HFF-Myc (cell line): Measurements from ENCODE around the gene LRMDA.
A peak's percentile ranks its signal among the peaks of the same experiment; 100 is the strongest.

Experiments used
- DNase-seq: peaks from one replicate; pipeline ENCODE4 v3.0.0-alpha.2; 2011; ENCODE audit warnings: low read depth; ENCODE audit errors: extremely low read depth
- H3K4me3 ChIP-seq: replicated peaks from 2 replicates; pipeline ENCODE4 v1.5.1; 2011; ENCODE audit warnings: low read depth, mild to moderate bottlenecking, control low read depth, low read length
- CTCF ChIP-seq: IDR thresholded peaks from 2 replicates; pipeline ENCODE4 v1.5.1; 2012; ENCODE audit warnings: mild to moderate bottlenecking, low read depth, low read length, control low read depth; ENCODE audit errors: missing control alignments

Gene LRMDA

GRCh38 chr10:76251841-76252671, 820.6 kb downstream of the LRMDA start:
- H3K4me3 ChIP-seq, result no peak overlapping the region
- TF ChIP-seq CTCF, result no peak
- DNase-seq, result peak; percentile 88

GRCh38 chr10:76252733-76253132, 821.3 kb downstream of the LRMDA start:
- no peak for DNase-seq
- TF ChIP-seq CTCF, result no peak
- H3K4me3 ChIP-seq, result no peak overlapping the region

GRCh38 chr10:76255241-76255640, 823.8 kb downstream of the LRMDA start:
- no peak overlapping the region for H3K4me3 ChIP-seq
- no peak for DNase-seq
- TF ChIP-seq CTCF, result no peak

GRCh38 chr10:76257816-76258215, 826.4 kb downstream of the LRMDA start:
- no peak for TF ChIP-seq CTCF
- H3K4me3 ChIP-seq, result no peak overlapping the region
- no peak for DNase-seq

- TF ChIP-seq CTCF, result no peak
- no peak for DNase-seq
- H3K4me3 ChIP-seq, result no peak overlapping the region
Measured at GRCh38 chr10:76265441-76266113, 834.2 kb downstream of the LRMDA start.

- TF ChIP-seq CTCF, result no peak
- no peak for DNase-seq
- no peak overlapping the region for H3K4me3 ChIP-seq
Measured at GRCh38 chr10:76268530-76268929, 837.1 kb downstream of the LRMDA start.

- H3K4me3 ChIP-seq, result no peak overlapping the region
- no peak for TF ChIP-seq CTCF
Measured at GRCh38 chr10:76268954-76269353, 837.5 kb downstream of the LRMDA start.

More at GRCh38 chr10:76268954-76269353, 837.5 kb downstream of the LRMDA start:
- DNase-seq, result no peak
